Adipose tissue (tissue), 3 donors: ENCODE data around the gene ASIC1. TPM values are rescaled to one million over a fixed set of nuclear protein-coding genes. Genes with fewer than 3 reads are reported as not detected.
"Not testable (repeated sequence)": the region's sequence is repeated elsewhere in the genome, so short reads cannot be mapped to it uniquely, and the experiment has no call there.

Source experiments
- H3K27ac ChIP-seq: one replicate; pipeline ENCODE4 v1.5.1; 2013; ENCODE audit warnings: low read depth, low read length
- WGBS, 3 donors: extraction: QIAGEN DNeasy Blood & Tissue Kit; methylation state at CpG; one replicate each; pipeline ENCODE4 v1.1.7; 2013; 5-methylcytosine and 5-hydroxymethylcytosine counted together
- polyA plus RNA-seq, 3 donors: library from polyadenylated mRNA; stranded (reverse); fragments of 200-250 nt; gene quantifications; one replicate each; pipeline ENCODE4 v1.2.3, GENCODE V29; 2013
- donor health status: healthy with polysubstance abuse.
- donor health status: Bipolar disorder and iron deficiency.
- donor health status: healthy.

The ASIC1 gene
- polyA plus RNA-seq, 3 donors, result 0.38 to 5.4 (median 0.65) TPM

DNA sequence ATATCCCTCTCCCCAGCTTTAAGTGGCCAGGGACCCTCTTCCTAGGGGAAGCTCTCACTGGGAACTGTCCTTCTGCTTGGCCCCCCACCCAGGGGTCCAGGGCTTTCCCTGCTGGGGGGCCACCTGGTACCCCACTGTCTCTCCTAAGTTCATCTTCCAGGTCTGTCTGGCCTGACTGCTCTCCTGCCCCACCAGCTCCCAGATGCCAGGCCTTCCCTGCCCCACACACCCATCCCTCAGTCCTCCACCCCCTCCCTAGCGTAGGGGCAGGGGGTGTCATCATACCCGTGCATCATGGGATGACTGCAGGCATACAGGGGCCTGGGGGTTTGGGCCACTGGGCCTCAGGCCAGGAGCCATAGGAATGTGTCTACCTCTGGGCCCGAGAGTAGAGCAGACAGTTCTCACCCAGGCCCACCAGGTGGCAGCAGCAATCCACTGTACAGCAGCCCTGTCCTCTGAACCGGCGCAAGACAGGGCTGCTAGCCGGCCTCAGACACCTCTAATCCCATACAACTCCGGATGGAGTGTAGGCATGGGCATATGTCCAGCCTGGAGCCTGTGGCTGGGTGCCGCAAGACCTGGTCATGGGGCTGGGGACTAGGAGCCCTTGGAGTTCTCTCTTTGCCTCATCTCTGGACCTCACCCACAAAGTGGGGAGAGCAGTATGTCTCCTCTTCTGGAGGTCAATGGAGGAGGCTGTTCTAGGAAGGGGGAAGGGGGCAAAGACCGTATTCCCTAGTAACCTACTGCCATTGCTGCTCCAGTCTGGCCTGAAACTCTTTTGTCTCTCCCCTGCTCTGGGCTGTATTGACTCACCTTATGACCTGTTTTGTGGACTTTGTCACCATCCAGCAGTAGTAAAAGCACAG, 17.8 kb downstream of the ASIC1 start:
- 5 to 9% (median 7%) methylated on average over 9 of the region's 9 CpGs for WGBS, 3 donors
- H3K27ac ChIP-seq, result no peak overlapping the region

DNA sequence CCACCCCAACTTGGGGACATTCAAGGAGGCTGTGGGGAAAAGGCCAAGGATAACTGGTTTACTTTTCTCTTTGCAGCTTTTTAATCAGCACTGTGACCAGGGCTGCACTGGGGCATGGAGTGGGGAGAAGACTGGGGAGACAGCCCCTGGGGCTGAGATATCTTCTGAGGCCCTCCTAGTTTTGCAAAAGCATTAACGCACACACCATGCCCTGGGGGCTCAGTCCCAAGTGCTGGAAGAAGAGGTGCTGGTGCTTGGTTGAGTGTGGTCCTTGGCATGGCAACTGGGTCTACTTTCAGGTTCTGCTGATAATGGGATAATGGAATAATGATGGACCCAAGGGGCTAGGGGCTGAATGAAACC, 18.4 kb downstream of the ASIC1 start:
- WGBS, 3 donors, result 89 to 98% (median 95%) methylated on average over 1 of the region's 1 CpG

DNA sequence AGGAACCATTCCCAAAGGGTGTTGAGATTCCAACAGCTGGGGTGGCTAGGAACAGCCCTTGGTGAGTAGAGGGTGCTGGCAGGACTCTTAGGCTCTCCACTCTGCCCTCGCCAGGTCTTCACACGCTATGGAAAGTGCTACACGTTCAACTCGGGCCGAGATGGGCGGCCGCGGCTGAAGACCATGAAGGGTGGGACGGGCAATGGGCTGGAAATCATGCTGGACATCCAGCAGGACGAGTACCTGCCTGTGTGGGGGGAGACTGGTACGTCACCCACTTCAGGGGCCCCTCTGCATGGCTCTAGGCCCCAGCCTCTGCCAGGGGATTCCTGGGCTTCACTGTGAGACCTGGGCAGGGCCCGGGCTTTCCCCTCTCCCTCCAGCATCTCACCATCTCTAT, 19.7 kb downstream of the ASIC1 start:
- 90 to 92% (median 91%) methylated on average over 12 of the region's 12 CpGs for WGBS, 3 donors
- H3K27ac ChIP-seq, result no peak overlapping the region

More for the DNA sequence above, 18.4 kb downstream of the ASIC1 start:
- H3K27ac ChIP-seq, result no peak overlapping the region

DNA sequence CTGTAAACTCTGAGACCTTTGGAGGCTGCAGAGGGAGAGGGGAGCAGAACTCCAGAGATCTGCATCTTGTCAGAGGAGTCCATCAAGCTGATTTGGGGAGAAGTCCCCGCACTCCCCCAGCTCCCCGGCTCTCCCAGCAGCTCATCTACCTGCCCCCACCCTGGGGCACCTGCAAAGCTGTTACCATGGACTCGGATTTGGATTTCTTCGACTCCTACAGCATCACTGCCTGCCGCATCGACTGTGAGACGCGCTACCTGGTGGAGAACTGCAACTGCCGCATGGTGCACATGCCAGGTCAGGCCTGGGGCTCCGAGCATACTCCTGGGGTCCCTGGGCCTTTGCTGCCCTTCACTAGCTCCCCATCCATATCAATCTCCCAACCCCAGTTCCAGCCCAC, 20.9 kb downstream of the ASIC1 start:
- 94 to 95% (median 94%) methylated on average over 10 of the region's 10 CpGs for WGBS, 3 donors
- no peak overlapping the region for H3K27ac ChIP-seq

DNA sequence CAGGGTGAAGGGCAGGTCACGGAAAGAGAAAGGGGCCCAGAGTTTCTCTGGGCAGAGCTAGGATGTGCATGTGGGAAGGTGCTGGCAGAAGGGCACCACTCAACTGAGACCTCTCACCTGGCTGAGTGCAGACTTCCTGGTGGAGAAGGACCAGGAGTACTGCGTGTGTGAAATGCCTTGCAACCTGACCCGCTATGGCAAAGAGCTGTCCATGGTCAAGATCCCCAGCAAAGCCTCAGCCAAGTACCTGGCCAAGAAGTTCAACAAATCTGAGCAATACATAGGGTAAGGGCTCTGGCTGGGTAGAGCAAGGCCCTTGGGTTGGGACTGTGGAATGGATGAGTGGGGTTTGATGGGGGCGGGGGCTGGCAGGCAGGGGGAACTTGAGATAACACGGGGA, 22.4 kb downstream of the ASIC1 start:
- no peak overlapping the region for H3K27ac ChIP-seq
- WGBS, 3 donors, result 80 to 94% (median 85%) methylated on average over 5 of the region's 5 CpGs

DNA sequence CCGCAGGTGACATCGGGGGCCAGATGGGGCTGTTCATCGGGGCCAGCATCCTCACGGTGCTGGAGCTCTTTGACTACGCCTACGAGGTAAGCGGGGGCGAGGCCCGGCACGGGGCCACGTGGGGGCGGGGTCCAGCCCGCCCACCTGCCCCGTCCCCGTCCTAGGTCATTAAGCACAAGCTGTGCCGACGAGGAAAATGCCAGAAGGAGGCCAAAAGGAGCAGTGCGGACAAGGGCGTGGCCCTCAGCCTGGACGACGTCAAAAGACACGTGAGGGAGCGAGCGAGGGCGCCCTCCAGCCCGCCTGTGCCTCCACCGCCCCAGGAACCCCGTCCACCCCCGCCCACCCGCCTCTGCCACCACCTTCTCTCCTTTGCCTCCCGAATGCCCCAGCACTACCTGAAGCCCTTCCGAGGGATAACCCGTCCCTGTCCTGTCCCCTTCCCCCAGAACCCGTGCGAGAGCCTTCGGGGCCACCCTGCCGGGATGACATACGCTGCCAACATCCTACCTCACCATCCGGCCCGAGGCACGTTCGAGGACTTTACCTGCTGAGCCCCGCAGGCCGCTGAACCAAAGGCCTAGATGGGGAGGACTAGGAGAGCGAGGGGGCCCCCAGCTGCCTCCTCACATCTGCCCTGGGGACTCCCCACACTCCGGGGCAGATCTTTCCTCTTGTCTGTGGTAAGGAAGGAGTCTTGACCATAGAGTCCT, 23.9 kb downstream of the ASIC1 start:
- 45 to 59% (median 58%) methylated on average over 45 to 46 of the region's 46 CpGs for WGBS, 3 donors
- H3K27ac ChIP-seq, result no peak overlapping the region

DNA sequence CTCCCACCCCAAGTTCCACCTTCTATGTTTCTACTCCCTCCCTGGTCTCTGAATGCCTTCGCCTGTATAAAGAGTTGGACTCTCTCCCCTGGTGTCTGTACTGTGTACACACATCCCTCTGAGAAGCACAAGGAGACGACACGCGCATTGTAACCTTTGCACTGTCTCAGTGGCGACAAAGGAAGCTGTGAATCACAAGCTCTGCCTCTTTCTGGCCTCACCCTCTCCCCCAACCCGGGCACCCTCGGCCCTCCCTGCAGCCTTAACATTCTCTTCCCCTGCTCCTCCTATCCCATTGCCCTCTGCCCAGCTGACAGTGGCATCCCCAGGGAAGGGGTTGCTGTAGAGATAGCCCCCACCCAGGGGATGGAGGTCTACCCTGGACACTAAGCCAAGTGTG, 25.2 kb downstream of the ASIC1 start:
- WGBS, 3 donors, result 61 to 83% (median 67%) methylated on average over 7 of the region's 7 CpGs
- no peak overlapping the region for H3K27ac ChIP-seq

DNA sequence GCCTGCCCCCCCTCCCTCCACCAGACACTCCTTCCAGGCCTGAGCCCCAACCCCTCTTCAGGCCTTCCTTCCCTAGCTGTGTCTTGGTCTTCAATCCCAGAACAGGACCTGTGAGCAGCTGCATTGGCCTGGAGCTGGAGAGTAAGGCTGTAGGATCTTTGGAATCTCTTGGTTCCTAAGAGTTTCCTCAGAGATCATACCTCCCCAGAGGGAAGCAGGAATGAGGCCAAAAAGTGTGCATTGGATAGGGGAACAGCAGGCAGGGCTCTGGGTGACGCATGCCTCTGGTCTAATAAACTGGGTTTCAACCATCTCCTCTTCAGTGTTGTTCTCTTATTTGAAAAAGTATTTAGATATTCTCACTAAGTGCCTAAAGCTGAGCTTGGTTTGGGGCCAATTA, 25.9 kb downstream of the ASIC1 start:
- WGBS, 3 donors, result 62 to 82% (median 81%) methylated on average over 1 of the region's 1 CpG
- no peak overlapping the region for H3K27ac ChIP-seq

DNA sequence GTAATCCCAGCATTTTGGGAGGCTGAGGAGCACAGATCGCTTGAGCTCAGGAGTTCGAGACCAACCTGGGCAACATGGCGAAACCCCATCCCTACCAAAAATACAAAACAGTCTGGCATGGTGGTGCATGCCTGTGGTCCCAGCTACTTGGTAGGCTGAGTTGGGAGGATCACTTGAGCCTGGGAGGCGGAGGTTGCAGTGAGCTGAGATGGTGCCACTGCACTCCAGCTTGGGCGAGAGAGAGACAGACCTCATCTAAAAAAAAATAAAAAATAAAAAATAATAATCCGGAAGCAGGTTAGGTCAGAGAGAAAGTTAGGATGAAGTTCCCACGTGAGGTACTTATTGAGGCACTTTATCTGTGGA, 27.0 kb downstream of the ASIC1 start:
- H3K27ac ChIP-seq, result not testable (repeated sequence)
- WGBS, 3 donors, result 38 to 43% (median 40%) methylated on average over 7 of the region's 7 CpGs

DNA sequence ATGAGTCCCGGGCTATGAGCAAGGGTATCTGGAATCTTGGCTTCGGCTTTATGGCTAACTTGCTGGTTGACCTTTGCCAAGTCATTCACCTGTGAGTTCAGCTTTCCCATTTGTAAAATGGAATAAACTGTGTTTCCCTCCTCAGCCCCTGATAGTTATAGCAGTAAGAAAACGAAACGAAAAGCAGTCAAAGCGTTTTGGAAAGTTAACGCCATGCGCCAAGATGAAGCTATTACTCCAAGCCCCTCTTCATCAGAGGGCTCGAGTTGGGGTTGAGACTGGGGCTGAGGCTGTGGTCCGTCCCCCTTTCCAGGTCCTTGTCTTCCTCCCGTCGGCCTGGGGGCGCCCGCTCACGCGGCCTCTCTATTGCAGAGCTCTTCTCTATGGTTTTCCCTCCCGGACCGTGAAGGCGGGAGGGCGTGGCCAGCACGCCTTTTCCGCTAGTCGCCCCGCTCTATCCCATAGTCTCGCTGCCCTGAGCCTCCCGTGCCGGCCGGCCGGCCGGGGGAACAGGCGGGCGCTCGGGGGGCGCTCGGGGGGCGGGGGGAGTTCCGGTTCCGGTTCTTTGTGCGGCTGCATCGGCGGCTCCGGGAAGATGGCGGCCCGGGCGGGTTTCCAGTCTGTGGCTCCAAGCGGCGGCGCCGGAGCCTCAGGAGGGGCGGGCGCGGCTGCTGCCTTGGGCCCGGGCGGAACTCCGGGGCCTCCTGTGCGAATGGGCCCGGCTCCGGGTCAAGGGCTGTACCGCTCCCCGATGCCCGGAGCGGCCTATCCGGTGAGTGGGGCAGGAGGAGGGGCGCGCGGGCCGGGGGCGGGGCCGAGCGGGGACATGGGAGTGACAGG, 27.6 kb downstream of the ASIC1 start, which contains the start of gene SMARCD1:
Gene SMARCD1, plus strand, starts transcription at position 568 of the 840 bp plus-strand sequence. Its CDS starts 28 bp downstream, at position 596.
- 1% methylated on average over 62 to 69 of the region's 69 CpGs for WGBS, 3 donors
- no peak within 1 kb of the TSS for H3K27ac ChIP-seq

DNA sequence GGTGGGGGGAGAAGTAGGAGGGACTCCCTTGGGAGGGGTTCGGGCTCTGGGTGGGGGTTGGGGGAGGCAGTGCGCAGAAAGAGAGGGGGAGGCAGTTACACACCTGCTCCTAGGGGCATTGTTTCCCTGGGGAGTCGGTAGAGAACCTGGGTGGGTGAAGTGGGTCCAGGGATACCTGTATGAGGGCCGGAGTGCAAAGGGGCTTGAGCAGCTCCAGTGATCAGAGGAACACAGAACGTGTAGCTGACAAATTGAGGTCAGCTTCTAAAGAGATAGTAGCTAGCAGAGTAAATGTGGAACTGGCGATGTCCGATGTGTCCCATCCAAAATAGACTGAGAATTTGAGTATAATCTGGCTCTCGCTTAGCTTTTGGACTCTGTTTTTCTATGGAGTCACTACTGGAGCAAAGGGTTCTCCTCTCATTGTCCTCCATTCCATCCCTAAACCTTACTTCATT, 28.2 kb downstream of the ASIC1 start:
- no peak overlapping the region for H3K27ac ChIP-seq
- WGBS, 3 donors, result 9 to 14% (median 11%) methylated on average over 6 to 8 of the region's 8 CpGs

DNA sequence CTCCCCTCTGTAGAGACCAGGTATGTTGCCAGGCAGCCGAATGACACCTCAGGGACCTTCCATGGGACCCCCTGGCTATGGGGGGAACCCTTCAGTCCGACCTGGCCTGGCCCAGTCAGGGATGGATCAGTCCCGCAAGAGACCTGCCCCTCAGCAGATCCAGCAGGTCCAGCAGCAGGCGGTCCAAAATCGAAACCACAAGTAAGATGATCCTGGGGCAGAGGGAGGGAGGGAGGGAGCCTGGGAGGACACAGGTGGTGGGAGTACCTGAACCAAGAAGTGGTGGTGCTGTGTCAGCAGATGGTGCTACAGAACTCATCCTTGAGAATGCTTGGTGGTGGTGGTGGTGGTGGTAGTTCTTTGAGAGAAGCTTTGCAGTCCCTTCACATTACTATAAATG, 28.8 kb downstream of the ASIC1 start:
- WGBS, 3 donors, result 53 to 81% (median 77%) methylated on average over 5 of the region's 5 CpGs

DNA sequence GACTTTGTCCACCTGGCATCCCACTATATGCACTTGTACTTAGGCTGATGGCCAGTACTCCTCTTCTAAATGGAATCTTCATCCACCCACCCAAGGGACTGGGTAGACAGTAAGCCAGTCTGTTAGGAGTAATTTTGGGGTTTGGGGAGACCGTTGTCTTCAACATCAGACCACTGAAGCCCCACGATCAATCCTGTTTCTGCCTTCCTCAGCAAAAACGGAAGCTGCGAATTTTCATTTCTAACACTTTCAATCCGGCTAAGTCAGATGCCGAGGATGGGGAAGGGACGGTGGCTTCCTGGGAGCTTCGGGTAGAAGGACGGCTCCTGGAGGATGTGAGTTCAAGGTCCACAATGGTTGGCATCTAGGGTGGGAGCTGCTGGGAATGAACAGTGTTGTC, 29.8 kb downstream of the ASIC1 start:
- WGBS, 3 donors, result 83 to 88% (median 85%) methylated on average over 9 of the region's 9 CpGs
- no peak overlapping the region for H3K27ac ChIP-seq

More for the DNA sequence above, 28.8 kb downstream of the ASIC1 start:
- H3K27ac ChIP-seq, result no peak overlapping the region

DNA sequence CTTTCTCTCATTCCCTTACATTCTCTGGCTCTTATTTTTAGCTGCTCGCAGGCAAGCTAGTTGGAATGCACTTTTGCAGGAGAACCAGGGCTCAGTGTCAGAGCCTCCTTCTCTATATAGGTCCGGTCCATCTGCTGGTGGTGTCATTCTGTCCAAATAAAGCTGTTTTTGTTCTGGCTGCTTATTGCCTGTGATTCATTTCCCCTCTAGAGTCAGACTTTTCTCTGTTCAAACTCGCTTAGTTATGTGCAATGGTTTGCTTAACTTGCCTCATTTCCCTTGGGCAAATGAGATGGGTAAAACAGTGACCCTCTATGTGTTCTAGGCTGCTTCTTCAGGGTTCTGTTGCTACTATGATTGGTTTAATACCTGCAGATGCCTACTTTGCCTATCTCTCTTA, 30.6 kb downstream of the ASIC1 start:
- 41 to 77% (median 51%) methylated on average over 3 of the region's 3 CpGs for WGBS, 3 donors
- H3K27ac ChIP-seq, result no peak overlapping the region

DNA sequence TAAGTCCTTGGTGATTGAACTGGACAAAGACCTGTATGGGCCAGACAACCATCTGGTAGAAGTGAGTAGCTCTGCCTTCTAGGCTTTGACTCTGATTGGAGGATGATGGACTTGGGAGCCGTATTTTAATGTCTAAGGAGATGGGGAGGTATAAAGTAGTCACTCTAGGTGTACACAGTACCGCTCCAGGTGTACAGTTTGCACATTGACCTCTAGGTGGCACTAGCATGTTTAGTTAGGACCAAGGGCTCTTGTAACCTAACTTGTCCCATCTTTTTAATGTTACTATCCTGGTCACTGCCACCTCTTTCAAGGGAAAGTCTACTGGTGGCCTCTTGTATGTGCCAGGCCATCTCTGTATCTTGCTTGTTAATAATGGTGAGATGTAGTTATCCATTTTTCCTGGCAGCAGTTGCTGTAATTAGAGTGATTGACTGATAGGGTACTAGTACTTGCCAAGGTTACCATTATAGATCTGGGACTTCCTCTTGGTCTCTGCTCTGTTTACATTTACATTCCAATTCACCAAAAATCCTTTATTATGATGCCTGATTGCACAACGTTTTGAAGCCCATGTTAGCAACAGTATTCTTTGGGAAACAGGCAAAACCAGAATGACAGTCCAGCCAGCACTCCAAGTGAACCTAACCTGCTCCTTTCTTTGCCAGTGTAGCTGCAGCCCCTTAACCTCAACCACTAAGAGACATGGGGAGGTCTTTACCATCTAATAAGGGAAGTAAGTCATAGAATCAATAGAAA, 31.4 kb downstream of the ASIC1 start:
- H3K27ac ChIP-seq, result no peak overlapping the region
- 8 to 40% (median 40%) methylated on average over 3 of the region's 3 CpGs for WGBS, 3 donors

DNA sequence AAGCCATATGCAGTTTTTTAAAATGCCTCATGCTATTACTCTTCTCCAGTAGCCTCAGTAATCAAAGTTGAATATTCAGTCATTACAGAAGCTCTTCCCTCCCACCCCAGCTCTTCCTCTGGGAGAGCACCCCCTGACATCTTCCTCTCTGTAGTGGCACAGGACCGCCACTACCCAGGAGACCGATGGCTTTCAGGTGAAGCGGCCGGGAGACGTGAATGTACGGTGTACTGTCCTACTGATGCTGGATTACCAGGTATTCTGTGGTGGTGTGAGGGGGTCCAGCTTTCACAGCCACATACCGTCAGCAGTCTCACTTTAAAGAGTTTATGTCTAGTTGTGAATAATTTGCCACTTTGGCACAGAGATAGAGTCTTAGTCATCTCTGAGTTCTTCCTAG, 32.3 kb downstream of the ASIC1 start:
- H3K27ac ChIP-seq, result no peak overlapping the region
- WGBS, 3 donors, result 95 to 98% (median 97%) methylated on average over 7 of the region's 7 CpGs

DNA sequence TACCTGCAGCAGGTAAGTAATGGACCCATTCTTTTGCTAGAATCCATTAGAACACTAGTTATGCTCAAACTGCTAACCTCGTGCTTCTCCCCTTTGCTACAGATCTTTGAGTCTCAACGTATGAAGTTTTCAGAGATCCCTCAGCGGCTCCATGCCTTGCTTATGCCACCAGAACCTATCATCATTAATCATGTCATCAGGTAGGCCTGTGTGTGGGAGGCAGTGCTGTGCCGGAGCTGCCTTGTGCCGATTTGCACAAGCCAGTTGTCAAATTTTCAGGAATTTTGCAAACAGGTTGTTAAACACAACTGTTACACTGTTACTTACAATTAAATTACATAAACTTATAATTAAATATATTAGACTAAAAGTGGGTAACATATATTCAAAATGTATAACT, 33.0 kb downstream of the ASIC1 start:
- WGBS, 3 donors, result 84 to 93% (median 89%) methylated on average over 5 of the region's 5 CpGs
- no peak overlapping the region for H3K27ac ChIP-seq

DNA sequence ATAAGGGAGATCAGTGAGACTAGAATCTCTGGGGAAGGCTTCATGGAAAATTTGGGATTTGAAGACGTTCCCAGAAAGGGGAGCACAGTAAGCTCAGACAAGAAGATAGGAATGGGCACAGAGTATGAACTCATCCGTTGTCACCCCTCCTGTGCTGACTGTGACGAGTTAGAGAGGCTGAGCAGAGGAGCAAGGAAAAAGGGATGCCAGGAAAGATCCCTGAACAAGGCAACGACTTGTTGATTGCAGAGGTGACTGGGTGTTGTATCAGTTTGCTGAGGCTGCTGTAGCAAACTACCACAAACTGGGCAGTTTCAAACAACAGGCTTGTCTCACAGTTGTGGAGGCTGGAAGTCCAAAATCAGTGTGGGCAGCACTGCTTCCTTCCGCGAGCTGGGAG, 40.6 kb downstream of the ASIC1 start:
- H3K27ac ChIP-seq, result no peak overlapping the region

More for the DNA sequence above, 40.6 kb downstream of the ASIC1 start:
- WGBS, 3 donors, result 87 to 90% (median 88%) methylated on average over 6 of the region's 6 CpGs
